GM18526 (cell line): ENCODE measurements around the gene PGM2L1.

Experiments
- POLR2A ChIP-seq: IDR thresholded peaks from 3 replicates; pipeline ENCODE4 v1.6.1; 2011; ENCODE audit not compliant: insufficient read length; ENCODE audit errors: extremely low read depth

PGM2L1 gene

DNA sequence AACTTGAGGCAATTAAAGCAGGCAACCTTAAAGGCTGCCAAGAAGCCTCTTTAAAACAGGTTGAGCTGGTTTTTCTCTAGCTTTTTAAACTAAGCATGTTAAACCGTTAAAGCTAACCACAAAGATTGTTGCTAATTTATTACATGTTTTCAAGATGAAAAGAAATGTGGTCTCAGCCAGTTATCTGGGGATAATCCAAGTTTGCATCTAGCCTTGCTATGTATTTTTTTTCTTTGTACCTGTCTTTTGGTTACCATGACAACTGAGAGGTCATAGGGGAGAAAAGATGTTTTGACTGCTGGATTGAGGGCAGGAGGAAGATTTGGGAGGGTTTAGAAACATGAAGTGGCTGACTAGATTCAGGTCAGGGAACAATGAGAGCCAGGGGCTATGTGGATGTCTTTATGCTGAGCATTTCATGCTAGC is 19.2 kb upstream of the PGM2L1 start:
- TF ChIP-seq POLR2A: no peak

- no peak for TF ChIP-seq POLR2A
These were observed 14.6 kb upstream of the PGM2L1 start for GRCh38 chr11:74412733-74413359.

DNA sequence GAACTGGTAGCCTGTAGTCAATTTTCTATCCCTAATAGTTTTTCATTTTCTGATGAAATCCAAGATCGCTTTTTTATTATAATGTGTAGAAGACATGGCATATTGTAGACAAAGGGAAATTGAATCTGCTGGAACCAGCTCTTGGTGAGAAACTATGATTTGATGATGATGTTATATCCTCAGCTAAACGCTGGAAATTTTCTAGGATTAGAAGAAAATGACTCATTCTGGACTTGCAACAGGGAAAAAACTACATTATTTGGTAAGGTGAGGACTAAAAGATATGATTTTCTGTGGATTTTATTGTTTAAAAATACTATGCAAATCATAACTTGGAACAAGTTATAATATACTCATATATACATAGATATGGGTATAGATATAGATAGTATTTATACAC is 14.1 kb upstream of the PGM2L1 start:
- no peak for TF ChIP-seq POLR2A

DNA sequence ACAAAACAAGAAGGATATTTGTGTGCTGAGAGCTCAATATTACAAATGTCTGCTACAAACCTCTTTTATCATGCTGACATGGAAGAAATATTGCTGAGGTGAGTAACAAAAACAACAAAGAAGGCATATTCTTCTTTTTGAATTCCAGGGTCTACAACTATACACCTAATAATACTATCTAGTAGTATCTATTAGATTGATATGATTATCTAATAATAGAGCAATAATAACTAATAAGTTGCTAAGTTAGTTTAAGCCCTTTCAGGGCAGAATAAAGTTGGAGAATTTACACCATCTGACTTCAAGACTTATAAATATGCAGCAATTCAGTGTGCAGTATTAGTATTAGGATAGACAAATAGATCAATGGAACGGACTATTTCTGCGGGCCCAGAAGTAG is 11.4 kb upstream of the PGM2L1 start:
- TF ChIP-seq POLR2A: no peak

DNA sequence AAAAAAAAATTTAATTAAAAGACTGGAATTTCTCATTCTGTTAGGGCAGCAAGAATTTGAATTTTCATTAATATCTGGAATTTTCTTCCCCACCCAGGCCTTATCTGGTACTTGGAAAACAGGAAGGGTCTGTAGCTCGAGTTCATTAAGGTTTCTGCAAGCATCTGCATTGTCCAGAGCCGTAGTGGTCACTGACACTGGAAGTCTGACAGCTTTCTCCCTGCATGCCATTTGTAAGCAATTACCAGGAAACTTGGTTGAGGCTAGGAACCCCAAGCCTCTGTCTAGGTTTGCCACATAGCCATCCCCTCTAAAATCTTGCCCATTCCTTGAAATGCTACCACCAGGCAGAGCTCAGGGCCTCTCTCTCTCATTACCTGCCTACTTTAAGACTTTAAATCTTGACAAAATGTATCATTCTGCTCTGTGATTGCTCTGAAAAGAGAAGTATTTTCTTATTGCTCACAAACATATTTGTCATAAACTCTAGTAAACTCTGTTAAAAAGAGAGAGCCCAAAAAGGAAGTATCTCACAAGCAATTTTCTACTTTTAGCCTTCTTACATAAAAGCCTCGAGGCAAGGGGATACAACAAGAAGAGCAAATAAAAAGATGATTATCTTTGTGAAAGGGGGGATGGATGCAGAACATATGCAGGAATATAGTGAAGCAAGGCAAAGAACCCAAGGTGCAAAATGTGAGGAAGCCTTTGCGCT is 5.5 kb upstream of the PGM2L1 start:
- no peak for TF ChIP-seq POLR2A

DNA sequence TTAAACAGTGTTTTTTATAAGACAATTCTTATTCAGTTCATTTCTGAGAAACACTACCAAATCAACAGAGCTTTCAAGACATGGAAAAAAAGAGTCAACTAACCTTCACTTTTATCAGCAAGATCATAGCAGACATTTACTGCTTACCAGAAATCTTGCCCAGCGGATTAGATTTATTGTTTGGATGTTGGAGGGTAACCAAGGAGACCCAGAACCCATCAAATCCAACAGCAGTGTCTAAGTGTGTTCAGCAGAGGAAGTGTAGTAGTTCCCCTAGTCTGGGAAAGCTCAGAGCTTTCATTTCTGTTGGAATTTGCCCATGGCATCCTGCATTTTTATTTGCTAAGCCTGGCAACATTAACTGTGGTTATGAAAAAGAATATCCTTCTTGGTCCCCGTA is 2.4 kb upstream of the PGM2L1 start:
- TF ChIP-seq POLR2A: no peak

- TF ChIP-seq POLR2A: no peak
These were observed 561 bp downstream of the PGM2L1 start for GRCh38 chr11:74397501-74398243.

DNA sequence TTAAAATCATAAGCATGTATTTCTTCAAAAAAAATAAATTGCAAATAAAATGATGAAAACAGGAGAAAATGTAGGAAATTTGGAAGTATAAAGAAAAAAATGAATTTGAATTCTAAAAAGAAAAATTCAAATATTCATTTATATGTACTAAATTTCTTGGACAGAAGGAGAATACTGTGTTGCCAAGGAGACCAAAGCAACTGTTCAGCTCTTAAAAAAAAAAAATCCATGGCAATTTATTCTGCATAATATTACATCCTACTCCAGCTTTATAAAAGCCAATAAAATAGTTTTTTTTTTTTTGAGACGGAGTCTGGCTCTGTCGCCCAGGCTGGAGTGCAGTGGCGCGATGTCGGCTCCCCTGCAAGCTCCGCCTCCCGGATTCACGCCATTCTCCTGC is 6.0 kb downstream of the PGM2L1 start:
- TF ChIP-seq POLR2A: no peak

DNA sequence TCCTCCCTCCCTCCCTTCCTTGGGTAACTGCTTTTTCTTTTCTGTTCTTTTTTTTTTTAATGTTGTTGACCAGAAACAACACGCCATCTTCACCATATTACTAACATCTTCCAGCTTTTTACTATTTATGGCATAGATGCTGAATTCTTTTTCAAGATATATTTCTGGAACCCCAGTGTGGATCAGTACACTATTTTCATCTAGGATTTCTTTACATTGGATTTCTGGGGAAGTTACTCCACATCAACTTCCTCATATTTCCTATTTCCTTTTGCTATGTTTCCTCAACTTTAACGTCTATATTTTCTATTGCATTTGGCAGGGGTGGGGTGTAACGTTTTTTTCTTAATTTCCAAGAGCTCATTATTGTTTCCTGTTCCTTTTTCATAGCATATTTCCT is 7.0 kb downstream of the PGM2L1 start:
- no peak for TF ChIP-seq POLR2A

DNA sequence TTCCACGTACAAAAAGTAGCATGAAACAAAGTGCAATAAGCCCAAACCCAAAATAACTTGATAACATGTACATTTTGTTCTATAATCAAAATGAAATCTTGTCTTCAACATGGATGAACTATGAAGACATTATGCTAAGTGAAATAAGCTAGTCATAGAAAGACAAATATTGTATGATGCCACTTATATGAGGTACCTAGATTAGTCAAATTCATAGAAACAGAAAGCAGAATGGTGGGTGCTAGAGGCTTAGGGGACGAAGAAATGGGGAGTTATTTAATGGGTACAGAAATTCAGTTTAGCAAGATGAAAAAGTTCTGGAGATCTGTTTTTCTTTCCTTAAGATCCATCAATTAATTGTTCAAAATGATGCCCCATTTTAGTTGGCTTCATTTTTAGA is 7.5 kb downstream of the PGM2L1 start:
- TF ChIP-seq POLR2A: no peak

DNA sequence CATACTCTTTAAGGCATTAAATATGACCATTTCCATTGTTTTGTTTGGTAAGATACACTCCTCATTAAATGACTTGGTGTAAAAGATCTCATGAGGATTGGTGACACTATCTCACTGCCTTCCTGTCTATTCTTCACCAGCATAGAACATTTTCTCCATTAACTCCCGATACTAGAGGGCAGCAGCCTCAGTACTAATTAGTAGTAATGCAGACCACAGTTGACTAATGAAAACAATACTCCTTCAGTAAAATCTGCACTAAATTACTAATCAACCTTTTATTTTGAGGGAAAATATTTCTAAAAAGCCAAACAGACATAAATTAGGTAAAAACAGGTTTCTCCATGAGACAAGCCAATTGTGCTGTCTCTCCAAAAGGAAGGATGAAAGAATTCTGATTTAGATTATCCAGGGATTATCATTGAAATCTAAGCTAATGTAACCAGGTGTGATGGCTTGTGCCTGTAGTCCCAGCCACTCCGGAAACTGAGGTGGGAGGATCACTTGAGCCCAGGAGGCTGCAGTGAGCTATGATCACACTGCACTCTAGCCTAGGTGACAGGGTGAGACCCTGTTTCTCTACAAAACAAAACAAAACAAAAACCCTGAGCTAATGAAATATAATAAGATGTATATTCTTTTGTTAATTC is 9.4 kb downstream of the PGM2L1 start:
- TF ChIP-seq POLR2A: no peak

DNA sequence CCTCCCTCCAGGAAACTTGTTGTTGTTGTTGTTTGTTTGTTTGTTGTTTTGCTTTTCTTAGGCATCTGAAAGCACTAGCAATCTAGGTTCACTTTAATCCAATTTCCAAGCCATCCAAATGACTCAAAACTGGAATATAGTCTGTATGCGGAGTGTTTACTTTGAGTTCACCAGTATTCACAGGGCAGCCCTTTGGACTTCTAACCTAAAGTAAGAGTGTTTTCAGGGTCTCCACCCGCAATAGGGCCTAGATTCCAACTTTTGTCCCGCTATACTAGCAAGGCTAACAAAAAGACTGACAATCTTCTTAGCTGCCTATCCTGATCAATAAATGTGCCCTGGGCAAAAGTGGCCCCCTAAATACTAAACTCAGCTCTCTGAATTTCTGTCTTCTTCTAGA is 13.6 kb downstream of the PGM2L1 start:
- no peak for TF ChIP-seq POLR2A

DNA sequence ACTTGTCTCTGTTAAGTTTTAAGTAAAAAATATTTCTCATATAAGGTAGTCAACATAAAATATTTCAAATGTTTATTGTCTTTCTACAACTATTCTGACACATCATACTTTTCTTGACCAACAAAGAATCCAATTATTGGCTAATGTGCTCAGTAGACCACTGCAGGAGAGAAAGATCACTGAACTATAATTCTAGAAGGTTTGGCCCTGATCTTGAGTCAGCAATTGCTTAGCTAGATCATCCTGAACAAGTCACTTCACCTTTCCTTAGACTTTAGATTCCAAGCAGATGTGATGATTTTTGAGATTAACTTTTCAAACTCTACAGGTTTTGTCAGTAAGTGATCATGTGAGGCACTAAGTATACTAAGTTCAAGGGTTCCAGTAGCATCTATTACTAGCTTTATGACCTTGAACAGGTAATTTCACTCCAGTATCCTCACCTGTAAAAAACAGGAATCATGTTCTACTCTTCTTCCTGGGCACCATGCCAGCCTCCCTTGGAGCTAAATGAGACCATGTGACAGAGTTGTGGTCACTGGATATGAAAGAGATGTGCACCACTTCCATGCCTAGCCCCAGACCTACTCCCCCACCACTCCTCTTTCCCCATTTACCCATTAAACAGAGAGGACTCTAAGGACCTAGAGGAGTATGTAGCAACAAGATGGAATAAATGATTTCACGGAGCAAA is 17.3 kb downstream of the PGM2L1 start:
- TF ChIP-seq POLR2A: no peak

GRCh38 chr11:74377689-74378088 is 20.5 kb downstream of the PGM2L1 start:
- no peak for TF ChIP-seq POLR2A

DNA sequence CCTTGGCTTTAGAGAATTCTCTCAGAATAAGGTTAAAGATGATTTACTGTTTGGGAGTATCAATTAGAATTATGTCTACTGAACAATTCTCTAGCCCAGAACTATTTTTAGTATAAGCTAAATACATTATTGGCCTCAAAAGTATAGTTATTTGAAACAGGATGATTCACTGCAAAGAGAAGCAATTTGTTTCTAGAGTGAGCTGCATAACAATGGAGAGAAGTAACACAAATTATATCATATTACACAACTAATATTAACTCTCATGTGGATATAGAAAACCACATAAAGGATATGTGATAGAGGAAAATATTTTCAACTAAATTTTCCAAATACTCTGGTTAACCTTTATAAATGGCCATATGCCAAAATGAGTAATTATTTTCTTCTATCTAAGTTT is 24.9 kb downstream of the PGM2L1 start:
- TF ChIP-seq POLR2A: no peak
